ENCODE data around the gene PAPPA2.

DNA sequence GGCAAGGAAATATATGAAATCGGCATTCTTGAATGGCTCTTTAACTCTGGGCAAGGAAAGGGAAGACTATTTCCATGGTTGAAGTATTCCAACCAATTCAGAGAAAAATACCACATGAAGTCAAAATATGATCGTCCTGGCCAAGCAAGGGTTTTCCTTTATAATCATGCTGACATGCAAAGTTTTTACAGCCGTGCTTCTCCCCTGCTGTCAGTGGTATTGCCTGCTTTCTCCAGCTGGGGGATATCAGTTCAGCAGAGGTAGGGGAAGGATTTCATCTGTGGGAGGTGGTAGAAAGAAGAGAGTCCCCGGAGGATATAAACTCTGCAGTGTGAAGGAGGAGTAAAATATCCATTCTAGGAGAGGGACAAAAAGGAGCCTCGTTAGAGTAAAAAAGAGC lies 322.8 kb downstream of the PAPPA2 start:
- TF ChIP-seq, protein P1, sequence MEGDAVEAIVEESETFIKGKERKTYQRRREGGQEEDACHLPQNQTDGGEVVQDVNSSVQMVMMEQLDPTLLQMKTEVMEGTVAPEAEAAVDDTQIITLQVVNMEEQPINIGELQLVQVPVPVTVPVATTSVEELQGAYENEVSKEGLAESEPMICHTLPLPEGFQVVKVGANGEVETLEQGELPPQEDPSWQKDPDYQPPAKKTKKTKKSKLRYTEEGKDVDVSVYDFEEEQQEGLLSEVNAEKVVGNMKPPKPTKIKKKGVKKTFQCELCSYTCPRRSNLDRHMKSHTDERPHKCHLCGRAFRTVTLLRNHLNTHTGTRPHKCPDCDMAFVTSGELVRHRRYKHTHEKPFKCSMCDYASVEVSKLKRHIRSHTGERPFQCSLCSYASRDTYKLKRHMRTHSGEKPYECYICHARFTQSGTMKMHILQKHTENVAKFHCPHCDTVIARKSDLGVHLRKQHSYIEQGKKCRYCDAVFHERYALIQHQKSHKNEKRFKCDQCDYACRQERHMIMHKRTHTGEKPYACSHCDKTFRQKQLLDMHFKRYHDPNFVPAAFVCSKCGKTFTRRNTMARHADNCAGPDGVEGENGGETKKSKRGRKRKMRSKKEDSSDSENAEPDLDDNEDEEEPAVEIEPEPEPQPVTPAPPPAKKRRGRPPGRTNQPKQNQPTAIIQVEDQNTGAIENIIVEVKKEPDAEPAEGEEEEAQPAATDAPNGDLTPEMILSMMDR (IDR thresholded peaks at IDR 0.05), result no peak
- no peak for TF ChIP-seq POLR2A (IDR thresholded peaks at IDR 0.05)
